Measurements from ENCODE around the gene MCM3AP.

DNA sequence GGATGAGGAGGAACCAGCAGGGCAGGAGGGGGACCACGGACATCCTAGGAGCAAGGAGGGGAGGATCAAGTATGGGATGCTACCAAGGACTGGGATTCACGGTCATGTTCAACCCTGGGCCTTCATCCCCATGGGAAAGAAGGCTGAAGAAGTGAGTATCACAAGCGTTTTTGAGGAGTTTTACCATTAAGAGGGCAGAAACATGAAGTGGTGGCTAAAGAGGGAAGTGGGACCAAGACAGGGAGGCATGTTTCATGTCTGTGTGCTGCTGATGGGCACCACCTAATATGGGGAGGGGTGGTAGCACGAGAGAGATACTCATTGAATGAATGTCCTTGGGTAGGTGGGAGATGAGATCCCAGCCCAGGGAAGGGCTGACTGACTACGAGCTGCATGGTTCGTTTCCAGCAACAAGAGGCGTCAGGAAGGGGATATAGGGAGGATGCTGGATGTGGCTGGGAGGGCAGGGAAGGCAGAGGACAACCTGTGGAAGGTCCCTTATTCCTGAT, 45.5 kb downstream of the MCM3AP start:
- TF ChIP-seq TEAD4 (IDR thresholded peaks at IDR 0.05) (no peak), NFIC (IDR thresholded peaks at IDR 0.05) (no peak)
- TF ChIP-seq, protein P1, sequence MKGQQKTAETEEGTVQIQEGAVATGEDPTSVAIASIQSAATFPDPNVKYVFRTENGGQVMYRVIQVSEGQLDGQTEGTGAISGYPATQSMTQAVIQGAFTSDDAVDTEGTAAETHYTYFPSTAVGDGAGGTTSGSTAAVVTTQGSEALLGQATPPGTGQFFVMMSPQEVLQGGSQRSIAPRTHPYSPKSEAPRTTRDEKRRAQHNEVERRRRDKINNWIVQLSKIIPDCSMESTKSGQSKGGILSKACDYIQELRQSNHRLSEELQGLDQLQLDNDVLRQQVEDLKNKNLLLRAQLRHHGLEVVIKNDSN (IDR thresholded peaks at IDR 0.05): no peak

All from Ishikawa (cell line).